Endometrial microvascular endothelial cells (primary cell): ENCODE results near the gene SNX22. TPM values are rescaled to one million over a fixed set of nuclear protein-coding genes. Genes with fewer than 3 reads are reported as not detected.
"Not testable (repeated sequence)": the region's sequence is repeated elsewhere in the genome, so short reads cannot be mapped to it uniquely, and the experiment has no call there.

Experiments used
- in situ Hi-C: cut with HindIII; loops from 2 replicates; pipeline ENCODE4 v1.10.0; 2017; ENCODE audit warnings: low sequenced_read_pairs, low pct_unique_long_range_greater_than_20kb; ENCODE audit errors: inconsistent ontology term
- total RNA-seq: library from RNA; depleted of rRNA; stranded (reverse); fragments of >200 nt; gene quantifications from one replicate; pipeline ENCODE4 v1.2.3, GENCODE V29; 2015; ENCODE audit errors: inconsistent ontology term

SNX22 gene
- not detected for total RNA-seq

DNA sequence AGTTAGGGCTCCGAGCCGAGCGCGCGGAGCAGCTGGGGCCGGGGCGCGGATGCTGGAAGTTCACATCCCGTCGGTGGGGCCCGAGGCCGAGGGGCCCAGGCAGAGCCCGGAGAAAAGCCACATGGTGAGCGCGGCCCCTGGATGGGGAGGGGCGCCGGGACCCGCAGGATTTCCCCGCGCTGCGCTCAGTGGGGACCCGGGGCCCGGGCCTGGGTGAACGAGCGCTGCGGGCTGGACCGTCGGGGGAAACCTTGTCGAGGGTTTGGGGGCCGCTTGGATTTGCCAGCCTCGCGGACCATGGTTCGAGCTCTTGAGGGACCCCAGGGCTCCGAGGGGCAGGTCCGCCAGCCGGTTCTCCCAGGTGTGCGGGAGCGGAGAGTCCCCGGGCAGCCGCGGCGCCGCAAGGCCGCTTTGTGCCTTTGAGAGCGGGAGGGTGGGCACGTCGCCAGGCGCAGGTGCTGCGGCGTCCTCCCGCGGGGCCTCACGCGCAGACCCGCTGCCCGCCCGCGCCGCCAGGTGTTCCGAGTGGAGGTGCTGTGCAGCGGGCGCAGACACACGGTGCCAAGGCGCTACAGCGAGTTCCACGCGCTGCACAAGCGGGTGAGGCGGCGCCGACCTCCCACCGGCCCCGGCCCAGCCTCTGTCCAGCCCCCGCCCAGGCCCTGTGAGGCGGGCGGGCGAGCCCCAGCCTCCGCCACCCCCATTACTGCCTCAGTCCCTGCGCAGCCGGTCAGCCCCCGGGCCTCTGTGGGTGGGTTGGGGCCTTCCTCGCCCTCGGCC lies at the start of gene SNX22:
TSS of gene SNX22 (plus strand) at position 5 of the 780 bp plus-strand sequence. CDS start at position 50, 45 bp downstream.
- in situ Hi-C loops = no loop called here

- in situ Hi-C loops = no loop called here
Measured at GRCh38 chr15:64102497-64102896, 49.0 kb upstream of the SNX22 start.

DNA sequence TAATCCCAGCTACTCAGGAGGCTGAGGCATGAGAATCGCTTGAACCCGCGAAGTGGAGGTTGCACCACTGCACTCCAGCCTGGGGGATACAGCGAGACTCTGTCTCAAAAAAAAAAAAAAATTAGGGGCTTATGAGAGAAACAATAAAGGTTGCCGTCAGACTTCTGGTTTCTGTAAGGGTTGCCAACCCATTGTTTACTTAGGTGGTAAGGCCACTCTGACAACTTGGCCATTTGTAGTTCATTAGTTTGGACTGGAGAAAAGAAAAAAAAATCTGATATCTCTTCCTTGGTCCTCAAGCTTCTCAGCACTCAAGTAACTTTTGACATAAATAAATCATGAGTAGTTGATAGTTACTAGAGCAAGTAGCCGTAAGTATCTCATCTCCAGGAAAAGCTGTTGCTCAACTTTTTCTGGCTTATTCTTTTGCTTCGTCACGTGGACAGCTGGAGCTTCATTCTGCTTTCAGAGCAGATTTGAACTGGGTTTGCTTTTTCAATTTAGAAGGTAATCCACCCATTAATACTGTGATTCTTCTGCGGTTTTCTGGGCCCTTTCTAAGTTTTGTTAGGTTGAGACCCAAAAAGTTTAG lies 46.3 kb upstream of the SNX22 start:
- in situ Hi-C loops = no loop called here

- in situ Hi-C loops = no loop called here
Measured at GRCh38 chr15:64107337-64107736, 44.2 kb upstream of the SNX22 start.

- in situ Hi-C loops = not testable (repeated sequence)
Measured at GRCh38 chr15:64110108-64110701, 41.3 kb upstream of the SNX22 start.

DNA sequence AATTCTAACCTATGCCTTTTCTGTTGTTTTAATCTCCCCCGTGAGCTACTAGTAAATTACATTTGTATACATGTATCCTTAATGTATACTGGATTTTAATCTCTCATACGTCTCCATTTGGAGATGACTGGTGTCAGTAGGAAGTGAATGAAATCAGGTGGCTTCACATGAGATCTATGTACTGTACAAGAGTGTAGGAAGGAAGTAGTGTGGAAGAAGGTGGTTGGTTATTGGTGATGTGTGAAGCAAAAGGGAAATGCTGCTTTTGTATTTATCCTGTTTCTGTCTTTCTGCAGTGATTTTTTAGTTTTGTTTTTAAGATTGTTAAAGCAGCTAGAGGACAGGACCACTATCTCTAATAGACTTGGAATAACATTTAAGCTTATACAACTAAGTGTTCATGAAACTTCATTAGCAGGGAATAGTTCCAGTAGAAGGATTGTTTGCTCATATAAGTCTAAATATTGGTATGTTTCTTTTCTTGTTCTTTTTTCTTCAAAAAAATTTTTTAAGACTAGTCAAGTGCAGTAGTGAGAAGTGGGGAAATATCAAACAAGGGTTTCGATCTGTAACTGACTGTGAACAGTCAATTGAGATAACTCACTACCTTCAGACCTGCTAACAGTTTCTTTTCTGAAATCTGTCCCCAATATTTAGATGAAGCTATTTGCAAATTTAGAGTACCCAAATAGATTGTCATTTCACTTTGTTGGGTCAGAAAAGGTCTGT lies 40.4 kb upstream of the SNX22 start:
- in situ Hi-C loops = no loop called here

- in situ Hi-C loops = no loop called here
Measured at GRCh38 chr15:64111679-64112050, 39.9 kb upstream of the SNX22 start.

DNA sequence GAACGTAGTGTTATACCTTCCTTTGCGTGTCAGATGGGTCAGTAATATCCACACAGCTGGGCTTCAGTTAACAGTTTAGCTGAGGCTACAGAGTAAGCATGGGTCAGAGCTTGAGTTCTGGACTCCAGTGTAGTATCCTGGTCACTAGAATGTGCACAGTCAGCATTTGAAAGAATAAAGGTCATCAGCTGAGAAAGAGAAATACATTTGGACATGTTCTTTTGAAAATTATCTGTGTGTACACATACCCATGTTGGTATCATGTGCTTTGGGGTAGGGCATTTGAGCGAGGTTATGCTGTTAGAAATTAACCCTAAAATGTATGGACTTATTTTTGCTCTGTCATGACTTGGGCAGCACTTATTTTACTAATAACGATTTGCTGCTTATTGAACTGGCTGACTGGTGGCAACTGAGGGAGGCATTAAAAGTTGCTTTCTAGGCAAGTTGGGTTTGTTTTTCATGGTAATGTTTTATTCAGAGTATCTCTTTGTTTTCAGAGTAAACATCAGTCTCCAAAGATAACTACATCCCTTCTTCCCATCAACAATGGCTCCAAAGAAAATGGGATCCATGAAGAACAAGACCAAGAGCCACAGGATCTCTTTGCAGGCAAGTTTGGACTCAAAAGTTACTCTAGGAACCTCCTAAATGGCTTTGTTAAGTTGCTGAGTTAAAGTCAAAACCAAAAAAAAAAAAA lies 39.3 kb upstream of the SNX22 start:
- in situ Hi-C loops = no loop called here

DNA sequence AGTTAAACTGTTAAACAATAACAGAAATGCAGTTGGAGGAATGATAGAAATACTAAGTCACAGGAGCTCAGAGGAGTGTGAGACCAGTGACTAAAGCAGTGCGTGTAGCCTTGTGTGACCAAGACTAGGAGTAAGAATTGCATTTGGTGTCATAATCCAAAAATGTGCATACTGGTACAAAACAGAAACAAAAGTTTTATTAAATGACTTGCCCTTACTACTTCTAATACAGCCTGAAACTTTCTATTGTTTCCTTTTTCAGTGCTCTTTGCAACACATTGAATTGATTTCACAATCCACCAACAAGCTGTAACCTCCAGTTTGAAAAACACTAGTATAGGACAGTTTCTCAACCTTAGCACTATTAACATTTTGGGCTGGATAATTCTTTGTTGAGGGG lies 38.6 kb upstream of the SNX22 start:
- in situ Hi-C loops = no loop called here

- in situ Hi-C loops = no loop called here
Measured at GRCh38 chr15:64117759-64118487, 33.6 kb upstream of the SNX22 start.

- in situ Hi-C loops = not testable (repeated sequence)
Measured at GRCh38 chr15:64120322-64120721, 31.2 kb upstream of the SNX22 start.

GRCh38 chr15:64121614-64122013 lies 29.9 kb upstream of the SNX22 start:
- in situ Hi-C loops = no loop called here

GRCh38 chr15:64122444-64122843 lies 29.1 kb upstream of the SNX22 start:
- in situ Hi-C loops = no loop called here

DNA sequence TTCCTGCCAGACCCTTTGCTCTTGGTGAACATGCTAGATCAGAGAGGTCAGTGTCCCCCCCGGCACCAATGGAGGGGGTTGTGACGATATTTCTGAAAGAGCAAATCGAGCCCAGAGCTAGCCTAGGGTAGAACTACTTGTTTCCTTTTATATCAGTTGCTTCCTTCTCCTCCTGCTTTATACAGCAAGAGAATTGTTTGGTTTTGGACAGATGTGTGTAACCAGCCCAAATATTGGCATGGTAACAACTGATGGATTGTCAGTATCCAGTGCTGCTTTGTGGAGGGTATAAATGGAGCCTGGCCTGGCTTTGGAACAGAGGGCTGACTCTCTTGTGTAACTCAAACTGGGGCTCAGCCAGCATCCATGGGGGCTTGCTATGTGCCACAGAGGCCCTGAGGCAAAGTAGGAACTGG lies 28.6 kb upstream of the SNX22 start:
- in situ Hi-C loops = no loop called here

GRCh38 chr15:64125978-64126377 lies 25.6 kb upstream of the SNX22 start:
- in situ Hi-C loops = no loop called here

DNA sequence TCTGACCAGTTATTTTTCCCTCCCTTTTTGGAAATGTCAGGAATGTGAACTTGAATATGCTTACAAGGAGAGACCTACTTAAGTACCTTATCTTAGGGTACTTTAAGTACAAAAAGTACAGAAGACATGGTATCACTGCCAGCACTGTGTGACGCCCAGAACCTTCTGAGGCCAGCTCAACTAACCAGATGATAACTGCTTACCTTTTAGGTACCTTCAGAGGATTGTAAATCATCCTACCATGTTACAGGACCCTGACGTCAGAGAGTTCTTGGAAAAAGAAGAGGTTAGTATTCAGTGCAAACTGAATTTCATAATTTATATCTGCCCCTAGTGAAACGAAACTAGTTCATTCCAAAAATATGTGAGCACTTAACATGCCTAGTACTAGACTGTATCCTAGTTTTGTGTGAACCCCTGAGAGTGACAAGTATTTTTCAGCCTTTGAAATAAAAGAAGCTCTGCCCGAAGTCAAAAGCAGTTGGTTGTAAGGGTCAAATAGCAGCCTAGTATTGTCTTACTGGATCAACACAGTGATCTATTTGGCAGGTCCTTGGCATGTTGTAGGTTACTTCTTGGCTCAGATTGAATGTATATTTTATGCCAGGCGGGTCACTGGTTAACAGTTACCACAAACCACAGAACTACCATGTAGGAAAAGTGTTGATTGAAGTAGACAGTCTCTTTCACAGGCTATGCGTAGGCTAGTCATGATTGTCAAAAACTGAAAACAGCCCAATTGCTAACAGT lies 23.8 kb upstream of the SNX22 start:
- in situ Hi-C loops = no loop called here

- in situ Hi-C loops = no loop called here
Measured at GRCh38 chr15:64130159-64130558, 21.4 kb upstream of the SNX22 start.

- in situ Hi-C loops = no loop called here
Measured at GRCh38 chr15:64131547-64131946, 20.0 kb upstream of the SNX22 start.
